HG03045 (cell line): ENCODE measurements around the gene CFDP1.
"Not testable (repeated sequence)": the region's sequence is repeated elsewhere in the genome, so short reads cannot be mapped to it uniquely, and the experiment has no call there.

Source experiments
- ATAC-seq: cut with Tn5 transposase; IDR thresholded peaks from one replicate; pipeline ENCODE4 v1.9.1; 2021; ENCODE audit warnings: mild to moderate bottlenecking, moderate library complexity; ENCODE audit not compliant: unreplicated experiment

The CFDP1 gene

GRCh38 chr16:75459691-75460090 is 26.4 kb upstream of the CFDP1 start:
- ATAC-seq, result no peak

GRCh38 chr16:75458439-75458838 is 25.1 kb upstream of the CFDP1 start:
- ATAC-seq, result no peak

- no peak for ATAC-seq
These were observed 24.7 kb upstream of the CFDP1 start for GRCh38 chr16:75458029-75458428.

- ATAC-seq, result no peak
These were observed 24.2 kb upstream of the CFDP1 start for GRCh38 chr16:75457485-75458021.

GRCh38 chr16:75456971-75457370 is 23.7 kb upstream of the CFDP1 start:
- ATAC-seq, result no peak

GRCh38 chr16:75456486-75456885 is 23.2 kb upstream of the CFDP1 start:
- ATAC-seq, result not testable (repeated sequence)

GRCh38 chr16:75455677-75456076 is 22.4 kb upstream of the CFDP1 start:
- no peak for ATAC-seq

- ATAC-seq, result no peak
These were observed 19.3 kb upstream of the CFDP1 start for GRCh38 chr16:75452464-75453190.

GRCh38 chr16:75446416-75446815 is 13.1 kb upstream of the CFDP1 start:
- no peak for ATAC-seq

- no peak for ATAC-seq
These were observed 12.0 kb upstream of the CFDP1 start for GRCh38 chr16:75445298-75445697.

- ATAC-seq, result no peak
These were observed 10.0 kb upstream of the CFDP1 start for GRCh38 chr16:75443298-75443697.

- peak; percentile 71 for ATAC-seq
These were observed 570 bp upstream of the CFDP1 start for GRCh38 chr16:75433732-75434413.

GRCh38 chr16:75429621-75430403 is 3.5 kb downstream of the CFDP1 start:
- ATAC-seq, result no peak

GRCh38 chr16:75426524-75426923 is 6.8 kb downstream of the CFDP1 start:
- ATAC-seq, result not testable (repeated sequence)

GRCh38 chr16:75424105-75424762 is 9.1 kb downstream of the CFDP1 start:
- ATAC-seq, result not testable (repeated sequence)

GRCh38 chr16:75423723-75424104 is 9.6 kb downstream of the CFDP1 start:
- ATAC-seq, result no peak

- ATAC-seq, result no peak
These were observed 11.5 kb downstream of the CFDP1 start for GRCh38 chr16:75421820-75422126.

GRCh38 chr16:75420987-75421819 is 12.1 kb downstream of the CFDP1 start:
- ATAC-seq, result peak; percentile 81

GRCh38 chr16:75416904-75417565 is 16.3 kb downstream of the CFDP1 start:
- ATAC-seq, result no peak
